Measurements from ENCODE around the gene C1orf74.

Gene C1orf74

GRCh38 chr1:209768354-209768774 lies 16.0 kb downstream of the C1orf74 start:
- Mint-ChIP-seq H3K36me3 (peaks cover 50% of the 10 kb centered on the region), H3K27me3 (no peaks in the 10 kb centered on the region), H3K9me3 (no peaks in the 10 kb centered on the region), H3K27ac (no peak overlapping the region), H3K4me1 (peaks cover 29% of the 10 kb centered on the region), H3K4me3 (no peak overlapping the region)
- peak; percentile 98 for ATAC-seq

- peaks cover 50% of the 10 kb centered on the region for H3K36me3 Mint-ChIP-seq
- no peak overlapping the region for H3K4me3 Mint-ChIP-seq
- H3K4me1 Mint-ChIP-seq = peaks cover 35% of the 10 kb centered on the region
- H3K9me3 Mint-ChIP-seq = no peaks in the 10 kb centered on the region
- no peak for ATAC-seq
- H3K27ac Mint-ChIP-seq = no peak overlapping the region
- H3K27me3 Mint-ChIP-seq = no peaks in the 10 kb centered on the region
Measured at GRCh38 chr1:209767706-209768105, 16.7 kb downstream of the C1orf74 start.

DNA sequence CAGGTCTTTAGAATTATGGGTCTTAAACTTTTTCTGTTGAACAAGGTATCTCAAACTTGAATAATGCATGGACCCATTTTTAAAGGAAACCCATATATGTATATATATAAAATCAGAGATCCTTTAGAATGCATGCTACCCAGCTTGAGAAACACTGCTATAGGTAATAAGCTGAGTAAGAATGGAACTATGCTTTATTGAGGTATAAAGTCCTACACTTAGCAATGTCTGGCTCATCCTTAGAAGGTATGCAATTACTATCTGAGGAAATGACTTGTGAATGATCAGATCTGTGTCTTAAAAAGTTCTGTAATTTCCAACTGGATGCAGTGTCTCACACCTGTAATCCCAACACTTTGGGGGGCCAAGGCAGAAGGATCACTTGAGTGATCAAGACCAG lies 17.3 kb downstream of the C1orf74 start:
- Mint-ChIP-seq H3K9me3 (no peaks in the 10 kb centered on the region), H3K36me3 (peaks cover 56% of the 10 kb centered on the region), H3K27ac (no peak overlapping the region), H3K4me3 (no peak overlapping the region), H3K27me3 (no peaks in the 10 kb centered on the region), H3K4me1 (peaks cover 41% of the 10 kb centered on the region)
- ATAC-seq = no peak

DNA sequence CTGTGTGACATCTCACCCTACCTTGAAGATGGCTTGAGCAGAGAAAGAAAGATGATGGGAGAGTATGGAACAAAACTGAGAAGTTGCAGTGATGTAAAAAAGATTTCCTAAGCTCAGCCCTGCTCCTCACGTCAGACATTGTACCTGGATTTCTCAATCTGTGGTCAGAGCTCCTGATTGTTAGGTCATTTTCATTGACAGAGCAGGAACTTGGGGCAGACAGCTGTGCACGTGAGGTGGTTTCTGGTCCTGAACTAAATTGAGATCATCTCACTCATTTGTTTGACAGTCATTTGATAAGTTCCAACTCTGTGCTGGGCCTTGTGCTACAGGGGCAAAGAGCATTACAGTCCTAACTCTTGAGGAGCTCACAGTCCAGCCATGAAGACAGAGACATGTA lies 18.3 kb downstream of the C1orf74 start:
- peaks cover 66% of the 10 kb centered on the region for H3K36me3 Mint-ChIP-seq
- H3K27ac Mint-ChIP-seq = no peak overlapping the region
- peaks cover 49% of the 10 kb centered on the region for H3K4me1 Mint-ChIP-seq
- H3K4me3 Mint-ChIP-seq = no peak overlapping the region
- ATAC-seq = no peak
- no peaks in the 10 kb centered on the region for H3K27me3 Mint-ChIP-seq
- H3K9me3 Mint-ChIP-seq = no peaks in the 10 kb centered on the region

DNA sequence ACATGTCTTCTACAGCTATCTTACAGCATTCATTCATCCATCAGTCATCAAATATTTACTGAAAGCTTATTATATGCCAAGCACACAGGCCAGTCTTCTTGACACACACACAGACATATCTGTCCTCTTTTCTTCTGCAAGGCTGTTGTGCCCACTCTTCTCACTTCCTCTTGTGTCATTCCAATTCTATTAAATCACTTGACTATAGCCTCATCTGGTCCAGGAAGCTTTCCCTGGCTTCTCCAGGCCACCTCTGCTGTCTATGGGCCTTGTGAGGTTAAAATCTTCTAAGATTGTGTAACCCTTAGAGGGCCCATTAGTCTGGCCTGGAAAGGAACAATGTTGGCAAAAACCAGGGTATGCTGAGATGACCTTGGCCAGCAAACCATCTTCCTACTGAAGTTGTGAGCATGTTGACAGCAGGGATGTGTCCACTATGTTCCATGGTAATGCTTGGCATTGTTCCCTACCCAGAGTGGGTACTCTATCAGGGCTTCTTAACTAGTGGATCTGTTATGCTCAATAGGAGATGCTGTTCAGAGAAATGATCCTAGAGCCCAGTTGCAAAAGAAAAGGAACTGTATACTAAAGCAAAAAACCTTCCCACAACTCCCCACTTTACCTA lies 23.2 kb downstream of the C1orf74 start:
- Mint-ChIP-seq H3K4me1 (peaks cover 83% of the 10 kb centered on the region), H3K27me3 (no peaks in the 10 kb centered on the region), H3K27ac (peak overlapping the region; percentile 66), H3K4me3 (no peak overlapping the region), H3K9me3 (no peaks in the 10 kb centered on the region), H3K36me3 (peaks cover 75% of the 10 kb centered on the region)
- ATAC-seq = no peak

DNA sequence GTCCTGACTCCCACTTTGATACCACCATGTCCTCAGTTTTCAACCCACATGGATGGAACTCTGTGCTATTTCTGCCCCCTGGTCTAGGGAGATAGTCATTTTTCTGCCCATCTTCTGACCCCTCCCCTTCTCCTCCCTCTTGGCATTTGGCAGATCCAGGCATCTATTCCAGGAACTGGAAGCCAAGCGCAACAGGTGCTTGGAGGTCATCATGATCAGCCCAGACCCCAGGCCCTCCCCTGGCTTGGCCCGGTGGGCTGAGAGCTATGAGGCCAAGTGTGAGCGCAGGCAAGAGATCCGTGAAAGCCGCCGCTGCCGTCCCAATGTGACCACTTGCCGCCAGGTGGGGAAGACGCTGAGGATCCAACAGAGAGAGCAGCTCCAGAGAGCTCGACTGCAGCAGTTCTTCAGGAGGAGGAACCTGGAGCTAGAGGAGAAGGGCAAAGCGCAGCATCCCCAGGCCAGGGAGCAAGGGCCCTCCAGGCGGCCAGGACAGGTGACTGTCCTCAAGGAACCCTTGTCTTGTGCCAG lies 24.5 kb downstream of the C1orf74 start:
- ATAC-seq = no peak
- no peak overlapping the region for H3K4me3 Mint-ChIP-seq
- peak overlapping the region; percentile 85 for H3K27ac Mint-ChIP-seq
- no peaks in the 10 kb centered on the region for H3K9me3 Mint-ChIP-seq
- peaks cover 64% of the 10 kb centered on the region for H3K36me3 Mint-ChIP-seq
- H3K4me1 Mint-ChIP-seq = peaks cover 85% of the 10 kb centered on the region
- H3K27me3 Mint-ChIP-seq = no peaks in the 10 kb centered on the region

DNA sequence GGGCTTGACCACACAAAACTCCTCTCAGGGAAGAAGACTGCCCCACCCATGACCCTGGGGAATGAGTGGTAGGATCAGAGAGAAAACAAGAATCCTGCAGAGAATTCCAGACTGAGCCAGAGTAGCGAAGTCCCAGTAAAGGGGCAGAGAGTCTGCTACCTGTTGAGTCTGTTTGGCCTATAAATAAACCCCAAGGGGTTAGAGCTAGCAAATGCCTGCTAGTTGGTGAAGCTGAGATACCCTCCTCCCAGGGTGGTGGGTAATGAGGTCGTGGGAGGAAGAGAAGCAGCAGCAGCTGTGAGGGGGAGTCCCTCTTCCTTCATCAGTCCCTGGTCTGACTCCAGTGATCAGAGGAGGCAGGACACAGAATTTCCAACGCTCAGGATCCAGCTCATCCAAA lies 26.0 kb downstream of the C1orf74 start:
- peaks cover 50% of the 10 kb centered on the region for H3K36me3 Mint-ChIP-seq
- H3K4me1 Mint-ChIP-seq = peaks cover 78% of the 10 kb centered on the region
- H3K9me3 Mint-ChIP-seq = no peaks in the 10 kb centered on the region
- no peaks in the 10 kb centered on the region for H3K27me3 Mint-ChIP-seq
- peak overlapping the region; percentile 85 for H3K27ac Mint-ChIP-seq
- peak overlapping the region; percentile 95 for H3K4me3 Mint-ChIP-seq
- no peak for ATAC-seq

DNA sequence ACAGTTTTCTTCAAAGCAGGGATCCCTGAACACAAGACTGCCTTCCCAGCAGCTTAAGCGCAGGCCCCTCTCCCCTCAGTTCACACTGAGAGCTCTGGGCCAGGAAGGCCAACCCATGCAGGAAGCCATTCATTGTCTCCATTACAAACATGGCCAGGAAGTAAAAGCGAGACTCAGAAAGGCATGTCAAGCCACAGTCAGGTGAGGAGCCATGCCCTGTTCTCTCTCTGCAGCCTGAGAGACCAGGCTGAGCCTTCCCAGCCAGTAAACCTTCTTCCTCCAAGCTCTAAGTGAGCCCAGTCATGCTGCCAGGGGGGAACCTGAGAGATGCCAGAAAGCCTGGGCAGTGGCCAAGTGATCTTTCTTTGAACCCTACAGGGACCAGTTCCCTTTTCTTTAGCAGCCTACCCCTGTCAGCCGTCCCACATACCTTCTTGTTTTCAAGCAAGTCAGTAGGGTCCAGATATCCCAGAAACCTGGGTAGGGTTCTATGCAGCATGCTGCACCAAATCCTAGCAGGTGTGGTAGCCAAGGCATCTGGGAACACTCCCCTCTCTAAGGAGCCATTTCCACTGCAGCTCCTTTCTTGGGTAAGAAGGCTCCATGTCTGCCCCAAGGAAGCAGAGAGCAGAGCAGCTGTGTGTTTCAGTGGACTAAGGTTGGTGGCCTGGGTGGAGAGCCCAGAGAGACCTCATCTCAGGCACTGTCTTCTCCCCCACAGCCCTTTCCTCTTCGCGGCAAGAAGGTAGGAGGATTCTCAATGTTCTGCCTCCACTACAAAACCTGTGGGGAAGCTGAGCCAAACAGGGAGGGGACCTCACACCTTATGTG lies 27.5 kb downstream of the C1orf74 start:
- Mint-ChIP-seq H3K9me3 (no peaks in the 10 kb centered on the region), H3K36me3 (peaks cover 35% of the 10 kb centered on the region), H3K4me1 (peaks cover 74% of the 10 kb centered on the region), H3K4me3 (peak overlapping the region; percentile 95), H3K27me3 (no peaks in the 10 kb centered on the region), H3K27ac (peak overlapping the region; percentile 85)
- peak; percentile 75 for ATAC-seq

DNA sequence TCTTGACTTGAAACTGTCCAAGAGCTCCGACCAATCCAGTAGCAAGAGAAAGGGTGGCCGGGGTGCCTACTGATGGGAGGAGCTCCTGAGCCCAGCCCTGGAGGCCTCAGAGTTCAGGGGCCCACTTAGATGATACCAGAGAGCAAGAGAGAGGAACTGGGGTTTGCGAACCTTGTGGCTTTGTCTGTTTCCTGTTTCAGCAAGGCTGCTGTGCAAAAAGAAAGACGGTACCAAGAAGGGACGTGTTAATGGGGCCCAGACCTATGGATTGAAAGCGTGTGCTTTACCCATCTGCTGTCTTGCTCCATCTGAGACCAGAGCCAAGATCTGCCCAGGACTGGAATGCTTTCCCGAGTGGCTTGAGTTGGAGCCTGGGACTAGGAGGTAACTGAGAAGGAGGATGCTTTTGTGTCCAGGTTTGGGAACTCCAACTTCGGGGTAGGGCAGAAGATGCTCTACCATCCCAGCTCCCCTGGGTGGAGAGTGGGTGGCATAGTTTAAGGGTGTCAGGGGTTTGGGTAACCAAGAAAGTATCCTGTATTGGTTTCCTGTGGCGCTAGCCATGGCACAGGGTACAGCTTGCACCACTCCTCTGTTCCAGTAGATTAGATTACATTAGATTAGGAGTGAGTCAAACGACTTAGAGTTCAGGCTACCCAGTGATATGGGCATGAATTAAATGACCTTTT lies 28.3 kb downstream of the C1orf74 start, which contains the start of gene TRAF3IP3:
Gene TRAF3IP3 (plus strand): TSS at position 128 of the 689 bp plus-strand sequence. CDS start 3,987 bp downstream, outside the sequence.
- Mint-ChIP-seq H3K27ac (peak within 1 kb of the TSS; percentile 85), H3K9me3 (no peaks in the 10 kb centered on the region), H3K4me3 (peak within 1 kb of the TSS; percentile 95), H3K4me1 (peaks cover 74% of the 10 kb centered on the region), H3K36me3 (peaks cover 27% of the 10 kb centered on the region), H3K27me3 (no peaks in the 10 kb centered on the region)
- peak; percentile 94 for ATAC-seq

DNA sequence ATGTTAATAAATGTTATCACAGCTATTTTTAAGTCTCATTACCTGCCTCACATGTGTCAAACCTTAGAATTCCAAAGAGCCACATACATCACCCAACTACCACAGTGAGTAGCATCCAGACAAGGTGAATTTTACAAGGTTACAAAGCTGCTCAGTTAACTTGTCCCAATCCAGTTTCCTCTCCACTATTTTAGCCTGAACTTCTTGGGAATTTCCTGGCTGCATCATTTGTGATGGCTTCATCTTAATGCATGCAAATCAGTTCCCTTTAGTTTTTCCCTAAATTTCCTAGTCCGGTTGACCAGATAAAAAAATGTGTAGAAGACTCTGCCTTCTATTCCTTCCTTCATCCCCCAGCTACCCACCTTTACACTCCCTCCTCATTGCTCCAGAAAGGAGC lies 29.1 kb downstream of the C1orf74 start:
- no peak for ATAC-seq
- Mint-ChIP-seq H3K9me3 (no peaks in the 10 kb centered on the region), H3K4me3 (peak overlapping the region; percentile 95), H3K4me1 (peaks cover 73% of the 10 kb centered on the region), H3K36me3 (peaks cover 19% of the 10 kb centered on the region), H3K27me3 (no peaks in the 10 kb centered on the region), H3K27ac (peak overlapping the region; percentile 85)

- ATAC-seq = no peak
- Mint-ChIP-seq H3K4me1 (peaks cover 57% of the 10 kb centered on the region), H3K4me3 (no peak overlapping the region), H3K27me3 (no peaks in the 10 kb centered on the region), H3K27ac (no peak overlapping the region), H3K36me3 (no peaks in the 10 kb centered on the region), H3K9me3 (no peaks in the 10 kb centered on the region)
Measured at GRCh38 chr1:209752890-209753289, 31.5 kb downstream of the C1orf74 start.

- H3K4me1 Mint-ChIP-seq = peaks cover 62% of the 10 kb centered on the region
- H3K4me3 Mint-ChIP-seq = peak overlapping the region; percentile 49
- no peaks in the 10 kb centered on the region for H3K9me3 Mint-ChIP-seq
- peak; percentile 58 for ATAC-seq
- peak overlapping the region; percentile 86 for H3K27ac Mint-ChIP-seq
- no peaks in the 10 kb centered on the region for H3K27me3 Mint-ChIP-seq
- H3K36me3 Mint-ChIP-seq = no peaks in the 10 kb centered on the region
Measured at GRCh38 chr1:209751627-209752231, 32.6 kb downstream of the C1orf74 start.

DNA sequence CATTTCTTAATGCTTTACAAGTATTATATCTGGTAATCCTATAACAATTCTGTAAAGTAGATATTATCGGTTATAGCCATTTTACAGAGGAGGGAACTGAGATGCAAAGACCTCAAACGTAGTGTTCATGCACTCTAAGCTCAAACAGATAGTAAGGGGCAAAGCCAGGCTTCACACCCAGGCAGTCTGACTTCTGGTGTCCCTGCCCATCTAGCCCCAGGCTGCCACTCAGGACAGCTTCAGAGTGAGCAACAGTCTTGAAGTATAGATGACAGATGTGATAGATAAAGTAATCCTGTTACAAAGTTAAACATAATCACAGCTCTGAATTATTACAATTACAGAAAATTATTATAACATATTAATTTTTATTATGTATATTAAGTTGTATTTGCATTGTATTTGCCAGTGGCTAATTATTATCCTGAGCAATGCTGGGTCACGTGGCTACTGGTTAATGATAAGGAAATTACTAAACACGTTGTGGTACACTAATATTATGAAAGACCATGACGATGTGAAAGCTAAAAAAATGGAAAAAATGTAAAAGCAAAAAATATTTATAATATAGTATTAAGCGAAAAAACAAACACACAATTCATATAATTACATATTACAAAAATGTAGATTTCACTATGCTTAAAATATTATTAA lies 34.6 kb downstream of the C1orf74 start:
- no peaks in the 10 kb centered on the region for H3K9me3 Mint-ChIP-seq
- H3K27me3 Mint-ChIP-seq = no peaks in the 10 kb centered on the region
- H3K36me3 Mint-ChIP-seq = no peaks in the 10 kb centered on the region
- H3K4me3 Mint-ChIP-seq = no peak overlapping the region
- no peak for ATAC-seq
- no peak overlapping the region for H3K27ac Mint-ChIP-seq
- H3K4me1 Mint-ChIP-seq = peaks cover 45% of the 10 kb centered on the region

- Mint-ChIP-seq H3K36me3 (no peaks in the 10 kb centered on the region), H3K9me3 (no peaks in the 10 kb centered on the region), H3K4me1 (peaks cover 44% of the 10 kb centered on the region), H3K27ac (no peak overlapping the region), H3K27me3 (no peaks in the 10 kb centered on the region), H3K4me3 (no peak overlapping the region)
- no peak for ATAC-seq
Measured at GRCh38 chr1:209749205-209749604, 35.2 kb downstream of the C1orf74 start.

Measured in stimulated activated memory B cell treated with anti-CD40 and anti-IgM and Interleukin-4, amounts not matched to agents 10 μg/mL and 1 μg/mL and 100 μg/mL, for 72 hours (primary cell).